PC-3 (cell line): ENCODE data around the gene HOXC10. TPM values are rescaled to one million over a fixed set of nuclear protein-coding genes. Genes with fewer than 3 reads are reported as not detected.

Source experiments
- ATAC-seq: fragments of 200-7000 bp; cut with Tn5 transposase; 2 replicates; pipeline ENCODE4 v1.9.1; 2020; ENCODE audit warnings: mild to moderate bottlenecking, moderate library complexity
- BruUV-seq: library from RNA; stranded (reverse); fragments of 400-500 nt; replicated peaks from 2 replicates; lab custom pipeline; 2021; lab: Mats Ljungman, UMichigan
- CTCF ChIA-PET: fragments of 300-600 bp; sonication (Branson Sonifier 250); formaldehyde crosslinking; loops from one replicate; lab custom pipeline; 2022; ENCODE audit warnings: antibody characterized with exemption; lab: Charles Lee
- POLR2A ChIA-PET: fragments of 300-600 bp; sonication (Branson Sonifier 250); formaldehyde crosslinking; loops from one replicate; lab custom pipeline; 2022; ENCODE audit warnings: antibody characterized with exemption; ENCODE audit not compliant: unreplicated experiment; lab: Charles Lee
- DNase-seq: peaks from one replicate; pipeline ENCODE4 v3.0.0-alpha.2; 2015
- H2AFZ ChIP-seq: fragments of 300-600 bp; sonication (generic); 2 replicates; pipeline ENCODE4 v1.6.0; 2016; ENCODE audit warnings: antibody characterized with exemption, low read length
- H3F3A ChIP-seq: fragments of 300-600 bp; sonication (generic); one replicate; pipeline ENCODE4 v1.6.0; 2017; ENCODE audit warnings: antibody characterized with exemption, low read length, control low read depth, mild to moderate bottlenecking; ENCODE audit not compliant: unreplicated experiment
- H3K27ac ChIP-seq: fragments of 300-600 bp; sonication (generic); 2 replicates; pipeline ENCODE4 v1.5.1; 2016; ENCODE audit warnings: mild to moderate bottlenecking, low read length
- H3K27me3 ChIP-seq: fragments of 300-600 bp; sonication (generic); 2 replicates; pipeline ENCODE4 v1.6.1; 2016; ENCODE audit warnings: low read length, mixed read lengths
- H3K36me3 ChIP-seq: fragments of 300-600 bp; sonication (generic); 2 replicates; pipeline ENCODE4 v1.6.1; 2016; ENCODE audit warnings: low read depth, mixed run types, low read length, mixed read lengths
- H3K4me1 ChIP-seq: fragments of 300-600 bp; sonication (generic); 2 replicates; pipeline ENCODE4 v1.5.1; 2016; ENCODE audit warnings: low read length; ENCODE audit not compliant: insufficient read depth
- H3K4me2 ChIP-seq: fragments of 300-600 bp; sonication (generic); 2 replicates; pipeline ENCODE4 v1.6.0; 2016; ENCODE audit warnings: low read length
- H3K4me3 ChIP-seq: fragments of 300-600 bp; sonication (generic); 2 replicates; pipeline ENCODE4 v1.5.1; 2016; ENCODE audit warnings: mild to moderate bottlenecking, low read length, mixed read lengths
- H3K79me2 ChIP-seq: fragments of 300-600 bp; sonication (generic); 2 replicates; pipeline ENCODE4 v1.6.1; 2017; ENCODE audit warnings: low read length, mixed read lengths
- H3K9ac ChIP-seq: fragments of 300-600 bp; sonication (generic); 2 replicates; pipeline ENCODE4 v1.6.0; 2016; ENCODE audit warnings: mild to moderate bottlenecking, low read length
- H3K9me2 ChIP-seq: fragments of 300-600 bp; sonication (generic); replicated peaks from 2 replicates; pipeline ENCODE4 v1.6.1; 2016; ENCODE audit warnings: mixed run types, low read length, mixed read lengths
- H3K9me3 ChIP-seq: fragments of 300-600 bp; sonication (generic); 2 replicates; pipeline ENCODE4 v1.6.1; 2016; ENCODE audit warnings: low read length, mixed read lengths
- H4K20me1 ChIP-seq: fragments of 300-600 bp; sonication (generic); 2 replicates; pipeline ENCODE4 v1.6.1; 2016; ENCODE audit warnings: low read length, mixed read lengths
- EZH2 ChIP-seq: fragments of 300-600 bp; sonication (generic); IDR thresholded peaks from one replicate; pipeline ENCODE4 v1.6.1; 2017; ENCODE audit warnings: antibody characterized with exemption, mild to moderate bottlenecking, low read length; ENCODE audit not compliant: unreplicated experiment
- EZH2phosphoT487 ChIP-seq: fragments of 300-600 bp; sonication (generic); IDR thresholded peaks from 2 replicates; pipeline ENCODE4 v1.6.1; 2018; ENCODE audit warnings: mild to moderate bottlenecking, antibody characterized with exemption, low read length, borderline replicate concordance
- intact Hi-C: fragments of 100-400 bp; cut with micrococcal nuclease; formaldehyde crosslinking; loops from 2 replicates; pipeline ENCODE4 v1.9.0; 2023
- total RNA-seq: library from RNA; depleted of rRNA; stranded (reverse); fragments of >200 nt; gene quantifications from 2 replicates; pipeline ENCODE4 v1.2.3, GENCODE V29; 2014
- TF ChIP-seq, protein P1 (sequence below): fragments of 300-600 bp; sonication (generic); conservative IDR thresholded peaks from 2 replicates; pipeline ENCODE4 v1.5.1; 2017; ENCODE audit warnings: antibody characterized with exemption, low read depth, mild to moderate bottlenecking, low read length

The HOXC10 gene
- total RNA-seq, 1 experiment from 2014 or later = 0.69 TPM

GRCh38 chr12:54029529-54030441 is 44.8 kb downstream of the HOXC10 start:
- ChIA-PET CTCF (no interaction called here), POLR2A (no interaction called here)
- Histone ChIP-seq H3F3A (no peaks in the 10 kb centered on the region), H3K4me1 (peaks cover 10% of the 10 kb centered on the region), H4K20me1 (no peaks in the 10 kb centered on the region), H3K9me2 (no peaks in the 10 kb centered on the region), H3K4me2 (no peak overlapping the region), H2AFZ (no peak overlapping the region), H3K79me2 (peaks cover 25% of the 10 kb centered on the region), H3K36me3 (no peaks in the 10 kb centered on the region), H3K4me3 (no peak overlapping the region), H3K27me3 (no peaks in the 10 kb centered on the region), H3K9me3 (no peaks in the 10 kb centered on the region), H3K27ac (no peak overlapping the region), H3K9ac (no peak overlapping the region)
- ATAC-seq (no peak), DNase-seq (no peak)
- TF ChIP-seq, protein P1, sequence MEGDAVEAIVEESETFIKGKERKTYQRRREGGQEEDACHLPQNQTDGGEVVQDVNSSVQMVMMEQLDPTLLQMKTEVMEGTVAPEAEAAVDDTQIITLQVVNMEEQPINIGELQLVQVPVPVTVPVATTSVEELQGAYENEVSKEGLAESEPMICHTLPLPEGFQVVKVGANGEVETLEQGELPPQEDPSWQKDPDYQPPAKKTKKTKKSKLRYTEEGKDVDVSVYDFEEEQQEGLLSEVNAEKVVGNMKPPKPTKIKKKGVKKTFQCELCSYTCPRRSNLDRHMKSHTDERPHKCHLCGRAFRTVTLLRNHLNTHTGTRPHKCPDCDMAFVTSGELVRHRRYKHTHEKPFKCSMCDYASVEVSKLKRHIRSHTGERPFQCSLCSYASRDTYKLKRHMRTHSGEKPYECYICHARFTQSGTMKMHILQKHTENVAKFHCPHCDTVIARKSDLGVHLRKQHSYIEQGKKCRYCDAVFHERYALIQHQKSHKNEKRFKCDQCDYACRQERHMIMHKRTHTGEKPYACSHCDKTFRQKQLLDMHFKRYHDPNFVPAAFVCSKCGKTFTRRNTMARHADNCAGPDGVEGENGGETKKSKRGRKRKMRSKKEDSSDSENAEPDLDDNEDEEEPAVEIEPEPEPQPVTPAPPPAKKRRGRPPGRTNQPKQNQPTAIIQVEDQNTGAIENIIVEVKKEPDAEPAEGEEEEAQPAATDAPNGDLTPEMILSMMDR = no peak
- TF ChIP-seq EZH2phosphoT487 = no peak
- TF ChIP-seq EZH2 = no peak
- no TSS peak for BruUV-seq
- intact Hi-C loops = no loop called here

DNA sequence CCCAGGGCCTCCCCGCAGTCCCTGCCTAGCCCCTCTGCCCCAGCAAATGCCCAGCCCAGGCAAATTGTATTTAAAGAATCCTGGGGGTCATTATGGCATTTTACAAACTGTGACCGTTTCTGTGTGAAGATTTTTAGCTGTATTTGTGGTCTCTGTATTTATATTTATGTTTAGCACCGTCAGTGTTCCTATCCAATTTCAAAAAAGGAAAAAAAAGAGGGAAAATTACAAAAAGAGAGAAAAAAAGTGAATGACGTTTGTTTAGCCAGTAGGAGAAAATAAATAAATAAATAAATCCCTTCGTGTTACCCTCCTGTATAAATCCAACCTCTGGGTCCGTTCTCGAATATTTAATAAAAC is 45.5 kb downstream of the HOXC10 start:
- Histone ChIP-seq H3K9me2 (no peaks in the 10 kb centered on the region), H3K4me1 (peaks cover 10% of the 10 kb centered on the region), H4K20me1 (no peaks in the 10 kb centered on the region), H3F3A (no peaks in the 10 kb centered on the region), H3K4me3 (no peak overlapping the region), H3K27me3 (no peaks in the 10 kb centered on the region), H3K9me3 (no peaks in the 10 kb centered on the region), H3K79me2 (peaks cover 23% of the 10 kb centered on the region), H3K9ac (no peak overlapping the region), H3K4me2 (no peak overlapping the region), H3K36me3 (no peaks in the 10 kb centered on the region), H3K27ac (no peak overlapping the region), H2AFZ (no peak overlapping the region)
- DNase-seq (no peak), ATAC-seq (no peak)
- CTCF ChIA-PET = no interaction called here
- TF ChIP-seq EZH2 (no peak), EZH2phosphoT487 (no peak)
- TF ChIP-seq, protein P1 = no peak
- POLR2A ChIA-PET = no interaction called here
- intact Hi-C loops = no loop called here
- no TSS peak for BruUV-seq
